Activated CD4-positive, CD25-positive, alpha-beta regulatory T cell treated with anti-CD3 and anti-CD28 coated beads, Interleukin-2, amount 50 U/mL, for 16 hours (primary cell): ENCODE data around the gene BMP10.

Experiments
- DNase-seq: peaks from one replicate; pipeline ENCODE4 v3.0.0-alpha.2; 2020; ENCODE audit warnings: low read depth, low spot score

Gene BMP10

DNA sequence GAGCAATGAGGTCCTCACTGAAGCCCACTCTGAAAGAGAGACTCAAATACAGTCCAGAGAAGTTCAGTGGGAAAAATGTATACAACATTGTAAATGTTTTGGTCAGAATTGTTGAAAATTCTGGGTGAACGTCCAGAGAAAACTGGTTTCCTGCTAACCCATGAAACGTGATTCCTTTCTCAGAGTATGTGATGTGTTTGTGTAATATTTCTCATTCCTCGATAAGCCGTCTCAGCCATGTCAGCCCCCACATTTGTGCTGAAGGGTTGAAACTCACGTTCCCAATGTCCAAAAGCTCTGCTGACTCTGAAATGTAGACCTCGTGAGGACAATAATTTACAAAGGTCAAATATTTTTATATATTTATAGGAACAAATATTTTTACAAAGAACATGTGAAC is 51.6 kb downstream of the BMP10 start:
- DNase-seq, result no peak

DNA sequence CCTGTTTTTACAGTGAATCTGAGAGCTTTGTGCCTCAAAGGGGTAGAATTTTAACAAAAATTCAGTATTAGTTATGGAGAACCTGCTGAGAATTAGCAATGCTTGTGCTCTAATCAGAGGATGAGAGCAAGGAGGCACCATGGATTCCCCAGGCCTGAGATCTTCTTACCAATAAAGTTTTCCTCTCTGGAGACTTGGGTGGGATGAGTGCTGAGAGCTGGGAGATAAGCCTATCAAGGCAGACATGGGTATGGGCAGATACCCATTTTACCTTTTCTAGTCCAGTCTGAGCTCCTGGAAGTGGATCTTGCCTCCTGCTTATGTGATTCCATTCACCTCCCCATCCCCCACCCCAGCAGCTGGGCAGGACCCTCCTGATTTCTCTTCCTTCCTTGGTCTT is 53.9 kb downstream of the BMP10 start:
- DNase-seq, result no peak
